Loucy (cell line): ENCODE measurements around the gene SKOR1.

ENCODE experiments used
- H2AFZ ChIP-seq: fragments of 200-600 bp; sonication (generic); 2 replicates; pipeline ENCODE4 v1.6.0; 2016; ENCODE audit warnings: antibody characterized with exemption, mild to moderate bottlenecking, low read length, moderate library complexity
- H3F3A ChIP-seq: fragments of 200-600 bp; 2 replicates; pipeline ENCODE4 v1.6.0; 2016; ENCODE audit warnings: antibody characterized with exemption, low read depth, mild to moderate bottlenecking
- H3K27me3 ChIP-seq: fragments of 200-600 bp; sonication (generic); 2 replicates; pipeline ENCODE4 v1.6.1; 2014; ENCODE audit warnings: low read length, mild to moderate bottlenecking; ENCODE audit not compliant: insufficient read depth, poor library complexity, severe bottlenecking
- H3K36me3 ChIP-seq: fragments of 200-600 bp; sonication (generic); 2 replicates; pipeline ENCODE4 v1.6.1; 2016; ENCODE audit warnings: low read length; ENCODE audit not compliant: insufficient read depth
- H3K4me1 ChIP-seq: fragments of 200-600 bp; sonication (generic); 2 replicates; pipeline ENCODE4 v1.5.1; 2014; ENCODE audit warnings: low read length, mild to moderate bottlenecking; ENCODE audit not compliant: insufficient read depth, poor library complexity, severe bottlenecking
- H3K4me2 ChIP-seq: fragments of 200-600 bp; sonication (generic); 2 replicates; pipeline ENCODE4 v1.6.0; 2014; ENCODE audit warnings: antibody characterized with exemption, low read length, low read depth, mild to moderate bottlenecking; ENCODE audit not compliant: poor library complexity, severe bottlenecking
- H3K4me3 ChIP-seq: fragments of 200-600 bp; sonication (generic); 2 replicates; pipeline ENCODE4 v1.5.1; 2014; ENCODE audit warnings: low read length, mild to moderate bottlenecking, mixed read lengths; ENCODE audit not compliant: poor library complexity, severe bottlenecking
- H3K79me2 ChIP-seq: fragments of 200-600 bp; sonication (generic); 2 replicates; pipeline ENCODE4 v1.6.1; 2014; ENCODE audit warnings: low read length; ENCODE audit not compliant: insufficient read depth
- H3K9ac ChIP-seq: fragments of 200-600 bp; sonication (generic); 2 replicates; pipeline ENCODE4 v1.6.0; 2014; ENCODE audit warnings: mild to moderate bottlenecking, low read depth, low read length, moderate library complexity; ENCODE audit not compliant: poor library complexity, severe bottlenecking
- H3K9me2 ChIP-seq: fragments of 200-600 bp; sonication (generic); replicated peaks from 2 replicates; pipeline ENCODE4 v1.6.1; 2016; ENCODE audit warnings: low read depth, low read length, mixed read lengths
- H3K9me3 ChIP-seq: fragments of 200-600 bp; sonication (generic); 2 replicates; pipeline ENCODE4 v1.6.1; 2014; ENCODE audit warnings: mild to moderate bottlenecking, antibody characterized with exemption, low read length, low read depth; ENCODE audit not compliant: insufficient read depth
- H4K20me1 ChIP-seq: fragments of 200-600 bp; sonication (generic); 2 replicates; pipeline ENCODE4 v1.6.0; 2014; ENCODE audit warnings: antibody characterized with exemption, low read length, mild to moderate bottlenecking; ENCODE audit not compliant: insufficient read depth, poor library complexity, severe bottlenecking
- CTCF ChIP-seq: fragments of 200-600 bp; sonication (generic); conservative IDR thresholded peaks from 2 replicates; pipeline ENCODE4 v1.5.1; 2014; ENCODE audit warnings: mild to moderate bottlenecking, antibody characterized with exemption, low read length
- EZH2phosphoT487 ChIP-seq: fragments of 200-600 bp; IDR thresholded peaks from 2 replicates; pipeline ENCODE4 v1.6.1; 2018; ENCODE audit warnings: antibody characterized with exemption, mild to moderate bottlenecking, moderate library complexity, borderline replicate concordance

SKOR1 gene

GRCh38 chr15:67820122-67820991, 5.0 kb upstream of the SKOR1 start:
- Histone ChIP-seq H3K4me1 (peaks cover 9% of the 10 kb centered on the region), H3K27me3 (no peaks in the 10 kb centered on the region), H3K9me2 (no peaks in the 10 kb centered on the region), H3K9ac (no peak overlapping the region), H3K36me3 (no peaks in the 10 kb centered on the region), H3K79me2 (no peaks in the 10 kb centered on the region), H3K9me3 (no peaks in the 10 kb centered on the region), H4K20me1 (no peaks in the 10 kb centered on the region), H2AFZ (no peak overlapping the region), H3K4me2 (no peak overlapping the region), H3K4me3 (no peak overlapping the region), H3F3A (no peaks in the 10 kb centered on the region)
- no peak for TF ChIP-seq CTCF
- TF ChIP-seq EZH2phosphoT487 = no peak

- no peaks in the 10 kb centered on the region for H3K9me3 ChIP-seq
- no peaks in the 10 kb centered on the region for H3K9me2 ChIP-seq
- no peak overlapping the region for H3K4me3 ChIP-seq
- H3K79me2 ChIP-seq = no peaks in the 10 kb centered on the region
- H3F3A ChIP-seq = no peaks in the 10 kb centered on the region
- H3K4me1 ChIP-seq = peaks cover 9% of the 10 kb centered on the region
- no peaks in the 10 kb centered on the region for H3K27me3 ChIP-seq
- H3K4me2 ChIP-seq = no peak overlapping the region
- H2AFZ ChIP-seq = no peak overlapping the region
- H3K36me3 ChIP-seq = no peaks in the 10 kb centered on the region
- no peak overlapping the region for H3K9ac ChIP-seq
- H4K20me1 ChIP-seq = no peaks in the 10 kb centered on the region
- TF ChIP-seq EZH2phosphoT487 (no peak), CTCF (no peak)
Measured at GRCh38 chr15:67820992-67821783, 4.1 kb upstream of the SKOR1 start.

DNA sequence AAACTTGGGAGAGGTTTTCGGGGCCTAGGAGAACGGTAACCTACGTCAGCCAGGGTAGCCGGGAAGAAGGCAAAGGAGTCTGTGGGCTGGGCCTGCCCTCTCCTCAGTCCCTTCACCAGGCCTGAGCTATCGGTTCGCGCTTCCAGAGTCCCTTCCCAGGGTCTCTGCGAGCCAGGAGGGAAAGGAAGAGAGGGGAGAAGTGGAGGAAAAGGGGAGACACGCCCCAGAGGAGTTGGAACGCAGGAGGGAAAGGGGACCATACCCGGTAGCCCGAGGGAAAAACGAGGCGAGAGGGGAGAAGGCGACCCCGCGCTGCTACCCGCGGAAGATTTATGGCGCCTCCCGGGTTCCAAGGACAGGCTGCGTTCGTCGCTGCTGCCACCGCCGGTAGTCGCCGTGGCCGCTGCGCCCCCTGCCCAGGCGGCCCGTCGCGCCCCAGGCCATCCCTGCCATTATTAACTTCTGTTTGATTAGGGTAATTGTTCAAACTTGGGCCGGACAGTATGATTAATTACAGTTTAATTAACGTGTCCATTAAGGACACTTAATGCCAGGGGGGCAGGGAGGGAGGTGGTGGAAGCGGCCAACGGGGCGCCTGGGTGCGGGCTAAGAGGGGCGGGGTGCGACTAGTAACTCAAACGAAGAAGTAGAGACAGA, 3.4 kb upstream of the SKOR1 start:
- Histone ChIP-seq H3K9me3 (no peaks in the 10 kb centered on the region), H3F3A (no peaks in the 10 kb centered on the region), H3K27me3 (no peaks in the 10 kb centered on the region), H3K9ac (no peak overlapping the region), H3K4me2 (no peak overlapping the region), H3K9me2 (no peaks in the 10 kb centered on the region), H3K79me2 (no peaks in the 10 kb centered on the region), H2AFZ (no peak overlapping the region), H3K36me3 (no peaks in the 10 kb centered on the region), H3K4me3 (no peak overlapping the region), H4K20me1 (no peaks in the 10 kb centered on the region), H3K4me1 (peaks cover 9% of the 10 kb centered on the region)
- TF ChIP-seq EZH2phosphoT487 = no peak
- no peak for TF ChIP-seq CTCF
